ENCODE measurements around the gene ERF.
A peak's percentile ranks its signal among the peaks of the same experiment; 100 is the strongest.

The ERF gene

GRCh38 chr19:42287017-42287826, 32.3 kb upstream of the ERF start:
- DNase-seq (ENCODE audit: low read depth in 2 of 2) = no peak

- no peak for DNase-seq (ENCODE audit: low read depth in 2 of 2)
These were observed 31.6 kb upstream of the ERF start for GRCh38 chr19:42286349-42287016.

DNA sequence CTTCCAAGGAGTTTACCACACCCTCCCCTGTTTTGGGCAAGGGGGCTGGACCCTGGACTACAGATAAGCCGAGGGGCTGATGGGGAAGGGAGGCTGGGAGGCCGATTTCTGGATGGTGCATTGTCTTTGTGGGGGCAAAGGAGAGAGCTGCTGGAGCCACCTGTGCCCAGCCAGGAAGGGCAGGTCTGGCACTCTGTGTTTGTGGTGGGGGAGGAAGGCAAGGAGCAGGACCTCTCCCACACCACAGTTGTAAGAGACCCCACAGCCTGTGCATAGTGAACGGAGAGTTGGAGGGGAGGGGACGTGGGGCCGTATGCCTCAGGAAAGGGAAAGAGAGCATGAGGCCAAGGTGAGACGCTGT, 31.0 kb upstream of the ERF start:
- DNase-seq (ENCODE audit: low read depth in 2 of 2) = no peak

- DNase-seq (ENCODE audit: low read depth in 2 of 2) = no peak
These were observed 30.6 kb upstream of the ERF start for GRCh38 chr19:42285541-42285941.

DNA sequence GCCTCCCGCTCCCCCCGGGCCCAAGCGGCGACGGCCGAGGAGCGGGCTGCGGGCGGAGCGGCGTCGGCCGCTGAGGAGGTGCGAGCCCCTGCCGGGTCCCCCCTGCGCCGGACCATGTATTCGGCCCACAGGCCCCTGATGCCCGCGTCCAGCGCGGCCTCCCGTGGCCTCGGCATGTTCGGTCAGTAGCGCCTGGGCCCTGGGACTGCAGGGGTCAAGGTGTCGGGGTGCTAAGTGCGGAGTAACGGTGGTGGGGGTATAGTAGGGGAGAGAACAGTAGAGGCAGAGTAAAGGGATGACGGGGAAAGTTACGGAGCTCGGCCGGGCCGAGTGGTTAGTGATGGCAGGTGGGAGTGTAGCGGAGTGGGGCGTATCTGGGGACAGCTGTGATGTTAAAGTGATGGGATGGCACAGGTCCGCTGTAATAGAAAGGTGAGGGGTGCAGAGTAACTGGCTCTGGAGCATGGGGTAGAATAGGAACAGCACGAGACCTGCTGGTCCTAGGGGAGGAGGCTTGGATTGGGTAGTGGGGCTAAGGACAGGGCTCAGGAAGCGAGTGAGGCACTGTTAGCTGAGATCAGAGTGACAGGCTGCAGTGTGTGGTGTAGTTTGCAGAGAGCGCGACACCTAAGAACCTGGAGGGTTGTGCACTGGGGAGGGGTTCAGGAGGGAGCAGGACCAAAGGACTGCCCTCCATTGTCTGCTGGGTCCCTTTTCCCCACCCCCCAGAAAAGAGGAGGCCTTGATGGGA, 29.8 kb upstream of the ERF start:
- DNase-seq (ENCODE audit: low read depth in 2 of 2) = no peak

- DNase-seq (ENCODE audit: low read depth in 2 of 2) = peak; percentile 59 to 76
These were observed 29.2 kb upstream of the ERF start for GRCh38 chr19:42284066-42284501.

DNA sequence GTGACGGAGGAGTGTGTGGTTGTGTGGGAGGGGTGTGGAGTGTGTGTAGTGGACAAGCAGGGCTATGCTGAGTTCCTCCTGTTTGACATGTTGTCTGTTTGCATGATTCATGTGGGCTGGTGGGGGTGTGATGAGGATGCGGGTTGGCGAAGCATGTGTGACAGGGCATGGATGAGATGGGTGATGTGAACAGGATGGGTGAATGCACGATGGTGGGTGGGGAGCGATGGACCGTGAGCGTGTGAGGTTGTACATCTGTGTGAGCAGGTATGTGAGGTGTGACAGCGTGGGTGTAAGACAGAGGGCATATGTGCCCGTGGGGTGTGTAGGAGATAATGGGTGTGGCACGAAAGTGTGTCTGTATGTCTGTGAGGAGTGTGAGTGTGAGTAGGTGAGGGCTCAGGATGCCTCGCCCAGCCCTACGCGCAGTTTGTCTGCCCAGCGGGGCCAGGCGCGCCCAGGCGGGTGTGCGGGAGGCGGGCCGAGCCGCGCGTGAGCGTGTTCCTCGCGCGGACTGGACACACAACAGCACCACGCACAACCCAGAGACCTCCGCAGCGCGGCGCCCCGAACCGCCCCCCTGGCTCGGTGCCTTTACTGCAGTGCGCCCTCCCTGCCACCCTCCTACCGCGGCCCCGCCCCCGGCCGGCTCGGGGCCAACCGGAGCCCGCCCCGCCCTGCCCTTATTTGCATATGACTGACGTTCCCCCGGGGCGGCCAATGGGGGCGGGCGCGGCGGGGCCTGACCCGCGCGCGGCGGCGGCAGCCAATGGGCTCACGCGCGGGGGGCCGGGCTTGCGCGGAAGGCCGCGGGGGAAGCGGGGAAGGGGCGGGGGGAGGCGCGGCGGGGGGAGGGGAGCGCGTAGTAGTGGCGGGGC, 28.5 kb upstream of the ERF start:
- DNase-seq (ENCODE audit: low read depth in 2 of 2) = peak; percentile 90 to 97

GRCh38 chr19:42282819-42283187, 27.9 kb upstream of the ERF start:
- no peak for DNase-seq (ENCODE audit: low read depth in 2 of 2)

GRCh38 chr19:42281827-42282762, 27.2 kb upstream of the ERF start:
- no peak for DNase-seq (ENCODE audit: low read depth in 2 of 2)

DNA sequence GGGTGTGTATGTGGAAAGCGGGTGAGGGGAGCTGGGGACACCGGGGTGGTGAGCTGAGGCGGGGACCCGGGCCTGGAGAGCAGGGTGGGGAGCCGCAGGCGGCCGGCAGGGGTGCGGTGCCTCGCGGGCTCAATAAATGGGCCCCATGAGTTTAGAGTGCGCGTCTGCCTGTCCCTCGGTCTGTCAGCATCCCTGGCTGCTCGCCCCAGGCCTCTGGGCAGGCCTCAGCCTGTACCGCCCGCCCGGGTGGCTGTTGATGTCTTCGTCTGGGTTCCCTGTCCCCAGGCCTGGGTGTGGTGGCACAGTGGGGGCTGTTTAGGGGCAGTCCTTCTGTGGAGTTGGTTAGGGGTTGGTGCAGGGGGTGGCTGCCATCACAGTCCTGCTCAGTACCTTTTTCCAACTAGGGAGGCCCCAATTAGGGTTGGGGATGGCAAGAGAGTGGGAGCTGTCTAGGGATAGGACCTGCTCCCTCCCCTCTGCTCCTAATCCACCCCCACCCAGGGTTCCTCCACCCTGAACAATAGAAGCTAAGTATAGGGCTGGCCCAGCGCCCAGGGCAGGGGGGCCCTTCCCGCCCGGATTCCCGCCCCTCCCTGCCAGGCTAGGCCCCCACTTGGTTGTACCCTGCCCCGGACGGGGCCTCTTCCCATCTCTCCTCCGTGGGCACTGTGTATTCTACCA, 26.4 kb upstream of the ERF start:
- no peak for DNase-seq (ENCODE audit: low read depth in 2 of 2)

- DNase-seq (ENCODE audit: low read depth in 2 of 2) = peak in 1 of 2 donors; percentile 38
These were observed 25.9 kb upstream of the ERF start for GRCh38 chr19:42280815-42281145.

DNA sequence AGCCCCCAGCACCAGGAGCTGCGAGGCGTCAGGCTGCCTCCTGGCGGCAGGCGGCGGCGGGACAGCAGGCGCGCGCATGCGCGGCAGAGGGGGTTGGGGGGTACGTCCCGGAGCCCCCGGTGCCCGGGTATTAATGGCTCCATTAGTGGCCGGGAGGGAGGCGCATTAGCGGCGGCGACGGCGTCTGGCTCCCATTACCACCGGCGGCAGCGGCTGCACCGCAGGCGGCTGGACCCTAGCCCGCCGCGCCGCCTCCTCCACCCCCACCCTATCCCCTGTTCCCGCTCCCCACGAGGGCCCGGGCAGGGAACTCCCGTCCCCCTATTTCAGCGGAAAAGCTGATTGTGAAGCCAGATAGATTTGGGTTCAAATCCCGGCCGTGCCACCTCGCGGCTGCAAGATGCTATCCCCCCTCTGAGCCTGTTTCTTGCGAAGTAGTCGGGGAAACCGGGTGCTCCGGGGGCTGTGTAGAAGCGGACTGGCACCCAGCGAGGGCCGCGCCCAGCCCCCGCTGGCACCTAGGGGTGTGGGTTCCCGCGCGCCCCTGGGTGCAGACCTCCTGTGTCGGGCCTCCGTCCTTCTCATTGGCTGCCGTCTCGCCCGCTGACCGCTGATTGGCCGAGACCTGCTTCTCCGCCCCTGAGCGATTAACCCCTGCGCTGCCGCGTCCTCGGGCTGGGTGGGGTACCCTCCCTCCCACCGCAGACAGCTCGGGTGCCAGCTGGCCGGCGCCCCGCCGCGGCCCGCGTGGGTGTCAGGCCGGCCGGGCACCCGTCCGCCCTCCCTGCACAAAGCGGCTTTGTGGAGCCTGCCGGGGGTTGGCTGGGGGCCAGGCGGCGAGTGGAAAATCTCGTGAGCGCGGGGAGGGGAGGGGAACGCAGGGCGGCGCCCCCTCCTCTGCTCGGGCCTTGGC, 25.2 kb upstream of the ERF start:
- DNase-seq (ENCODE audit: low read depth in 2 of 2) = peak; percentile 63 to 81

- no peak for DNase-seq (ENCODE audit: low read depth in 2 of 2)
These were observed 24.4 kb upstream of the ERF start for GRCh38 chr19:42279155-42279901.

- DNase-seq (ENCODE audit: low read depth in 2 of 2) = no peak
These were observed 23.7 kb upstream of the ERF start for GRCh38 chr19:42278452-42279154.

DNA sequence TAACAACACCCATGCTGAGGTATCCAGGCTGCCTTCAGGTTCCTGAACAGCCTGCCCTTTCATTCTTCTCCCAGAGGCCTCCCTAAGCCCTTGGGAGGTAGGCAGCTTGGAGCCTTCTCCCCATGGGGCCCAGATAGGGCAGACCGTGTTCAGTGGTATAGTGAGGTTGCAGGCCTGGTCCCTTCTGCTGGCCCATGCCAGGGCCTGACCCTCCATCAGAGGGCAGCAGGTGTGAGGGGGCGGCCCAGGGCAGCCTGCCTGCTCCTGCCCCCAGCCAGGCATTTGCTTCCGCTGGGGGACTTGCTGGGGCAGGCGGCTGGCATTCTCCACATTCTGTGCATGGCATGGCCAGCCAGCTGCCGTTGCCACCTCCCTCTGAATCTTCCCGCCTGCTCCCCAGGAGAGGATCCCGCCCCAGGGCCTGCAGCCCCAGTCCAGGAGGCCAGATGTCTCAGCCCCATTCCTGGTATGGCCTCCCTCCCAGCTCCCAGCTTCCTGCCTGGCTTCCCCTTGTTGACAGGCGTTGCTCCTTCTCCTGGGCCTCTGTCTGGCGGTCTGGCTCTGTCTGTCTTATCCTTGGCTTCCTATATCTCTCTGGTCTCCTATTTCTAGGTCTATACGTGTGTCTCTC, 23.0 kb upstream of the ERF start:
- DNase-seq (ENCODE audit: low read depth in 2 of 2) = no peak

GRCh38 chr19:42276821-42277220, 21.9 kb upstream of the ERF start:
- no peak for DNase-seq (ENCODE audit: low read depth in 2 of 2)

GRCh38 chr19:42276284-42276683, 21.4 kb upstream of the ERF start:
- no peak for DNase-seq (ENCODE audit: low read depth in 2 of 2)

Data from stimulated activated CD8-positive, alpha-beta memory T cell treated with anti-CD3 and anti-CD28 coated beads, Interleukin-7, amount 100 ng/mL, for 4 hours (primary cell).